SK-N-SH treated with all-trans-retinoic acid at 6 μM for 48 hours (cell line): ENCODE data around the gene MED27.

Experiments used
- ARNTL ChIP-seq: fragments of 450-650 bp; formaldehyde crosslinking; IDR thresholded peaks from 2 replicates; pipeline ENCODE4 v1.5.0; 2020; ENCODE audit warnings: low read depth, mild to moderate bottlenecking, moderate library complexity, borderline replicate concordance
- CSDC2 ChIP-seq: fragments of 250-450 bp; sonication (Bioruptor Pico); IDR thresholded peaks from 2 replicates; pipeline ENCODE4 v1.5.0; 2020; ENCODE audit warnings: mild to moderate bottlenecking, moderate library complexity
- GLIS3 ChIP-seq: fragments of 250-450 bp; sonication (Bioruptor Pico); IDR thresholded peaks from 2 replicates; pipeline ENCODE4 v1.5.0; 2020; ENCODE audit warnings: mild to moderate bottlenecking, moderate library complexity
- ISL1 ChIP-seq: fragments of 250-450 bp; sonication (Bioruptor Pico); IDR thresholded peaks from 2 replicates; pipeline ENCODE4 v2.1.2; 2022; ENCODE audit warnings: mild to moderate bottlenecking, moderate library complexity
- OSR1 ChIP-seq: fragments of 250-450 bp; sonication (Bioruptor Pico); IDR thresholded peaks from 2 replicates; pipeline ENCODE4 v1.8.0; 2022; ENCODE audit warnings: moderate library complexity, mild to moderate bottlenecking, inconsistent platforms
- RARB ChIP-seq: fragments of 250-450 bp; sonication (Bioruptor Pico); IDR thresholded peaks from 2 replicates; pipeline ENCODE4 v1.8.0; 2021; ENCODE audit warnings: mild to moderate bottlenecking, moderate library complexity
- ZFP3 ChIP-seq: fragments of 250-450 bp; sonication (Bioruptor Pico); IDR thresholded peaks from 2 replicates; pipeline ENCODE4 v1.5.0; 2020; ENCODE audit warnings: mild to moderate bottlenecking, moderate library complexity
- ZNF565 ChIP-seq: fragments of 450-650 bp; formaldehyde crosslinking; conservative IDR thresholded peaks from 2 replicates; pipeline ENCODE4 v1.5.0; 2020; ENCODE audit warnings: low read depth, mild to moderate bottlenecking, moderate library complexity

DNA sequence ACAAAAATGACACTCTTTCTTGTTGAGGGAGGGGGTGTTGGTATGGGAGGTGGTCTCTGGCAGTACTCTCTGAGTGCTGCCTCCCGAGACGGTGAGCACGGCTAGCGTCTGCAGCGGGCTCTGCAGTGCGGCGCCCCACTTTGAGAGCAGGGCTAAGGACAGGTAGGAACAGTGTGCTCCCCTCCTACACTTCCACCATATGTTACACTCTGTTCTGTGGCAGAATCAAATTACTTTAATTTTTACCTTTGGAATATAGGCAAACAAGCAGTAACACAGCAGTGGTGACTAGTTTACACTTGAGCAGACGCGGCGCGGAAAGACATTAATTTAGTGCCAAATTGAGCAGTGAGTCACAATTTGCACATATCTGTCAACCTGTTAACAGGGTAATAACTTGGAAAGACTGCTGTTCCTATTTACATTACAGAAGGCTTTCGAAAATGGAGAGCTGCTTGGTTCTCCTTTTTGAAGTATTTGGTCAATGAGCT lies 136.3 kb downstream of the MED27 start:
- TF ChIP-seq ISL1 (CRISPR knock-in tag) (no peak), GLIS3 (no peak), RARB (no peak), ZNF565 (CRISPR knock-in tag) (no peak), CSDC2 (CRISPR knock-in tag) (no peak), ARNTL (no peak), OSR1 (CRISPR knock-in tag) (no peak), ZFP3 (CRISPR knock-in tag) (no peak)
